HG02623 (cell line): ENCODE data around the gene CLIC5.
A peak's percentile ranks its signal among the peaks of the same experiment; 100 is the strongest.

Experiments used
- ATAC-seq: cut with Tn5 transposase; IDR thresholded peaks from one replicate; pipeline ENCODE4 v1.9.1; 2021; ENCODE audit warnings: moderate library complexity; ENCODE audit not compliant: unreplicated experiment

Gene CLIC5

GRCh38 chr6:46015119-46015968, at the start of gene CLIC5:
Gene CLIC5 (minus strand): TSS chr6:46015860. CDS start chr6:46015542, 318 bp downstream.
- no peak for ATAC-seq

GRCh38 chr6:46062991-46063390, 47.3 kb upstream of the CLIC5 start:
- ATAC-seq, result no peak

GRCh38 chr6:46062312-46062711, 46.7 kb upstream of the CLIC5 start:
- no peak for ATAC-seq

DNA sequence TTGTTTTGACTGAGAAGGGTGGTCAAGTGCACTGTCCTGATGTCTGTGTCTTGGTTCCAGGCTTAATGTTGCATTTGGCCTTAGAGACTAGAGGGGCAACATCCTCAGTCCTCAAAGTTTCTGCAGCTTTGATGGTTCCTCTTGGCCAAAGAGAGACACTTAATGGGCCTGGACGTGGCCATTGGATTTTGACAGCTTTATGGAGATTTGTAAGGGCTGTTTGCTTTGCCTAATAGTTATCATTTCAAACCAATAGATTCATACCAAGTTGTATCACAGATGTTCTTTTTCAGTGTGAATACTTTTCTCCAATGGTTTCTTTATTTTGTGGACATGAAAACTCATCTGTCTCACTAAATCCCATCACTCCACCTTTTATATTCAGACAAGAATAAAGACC, 45.8 kb upstream of the CLIC5 start:
- no peak for ATAC-seq

DNA sequence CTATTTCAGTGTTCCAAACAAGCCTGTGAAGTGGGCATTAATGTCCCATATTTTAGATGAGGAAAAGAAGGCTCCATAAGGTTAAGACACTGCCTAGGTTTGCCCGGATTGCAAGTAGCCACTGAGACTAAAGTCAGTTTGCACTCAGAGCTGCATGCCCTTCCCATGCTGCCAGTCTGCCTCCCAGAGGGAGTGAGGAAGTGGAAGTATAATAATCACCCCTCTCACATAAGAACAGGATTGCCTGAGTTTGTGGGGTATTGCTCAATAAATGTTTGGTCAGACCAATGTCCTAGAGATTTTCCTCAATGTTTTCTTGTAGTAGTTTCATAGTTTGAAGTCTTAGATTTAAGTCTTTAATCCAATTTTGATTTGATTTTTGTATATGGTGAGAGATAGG, 43.9 kb upstream of the CLIC5 start:
- ATAC-seq, result no peak

DNA sequence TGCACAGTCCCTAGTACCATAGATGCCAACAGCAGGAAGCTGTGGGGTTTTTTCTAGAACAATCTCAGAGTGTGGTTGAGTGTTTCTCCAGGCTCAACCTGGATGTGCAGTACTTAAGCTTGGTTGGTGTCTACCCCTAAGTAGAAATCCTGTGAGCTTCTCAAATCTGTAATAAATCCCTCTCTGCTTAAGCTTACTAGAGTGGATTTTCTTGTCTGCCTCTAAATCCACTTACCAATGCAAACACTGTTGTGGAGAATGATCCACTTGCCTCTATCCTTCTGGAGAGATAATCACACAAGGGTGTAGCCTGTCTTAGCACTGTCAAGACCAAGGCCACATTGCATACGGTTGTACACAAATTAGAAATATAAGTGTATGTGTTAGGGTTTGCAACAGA, 43.3 kb upstream of the CLIC5 start:
- no peak for ATAC-seq

DNA sequence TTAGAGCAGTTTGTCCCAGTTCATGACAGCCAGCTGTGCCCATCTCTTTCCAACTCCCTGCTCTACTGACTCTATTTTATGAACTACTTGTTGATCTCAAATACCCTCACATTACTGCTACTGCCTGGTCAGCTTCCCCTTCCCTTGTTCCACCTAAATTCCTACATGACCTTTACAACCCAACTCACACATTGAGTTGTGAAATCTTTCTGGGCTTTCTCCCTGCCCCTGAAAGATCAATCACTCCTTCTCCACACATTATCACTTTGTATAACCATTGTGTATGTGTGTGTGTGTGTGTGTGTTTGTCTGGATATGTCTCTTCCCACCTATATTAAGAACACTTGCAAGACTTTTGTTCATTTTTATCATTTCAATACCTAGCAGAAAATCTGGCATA, 42.1 kb upstream of the CLIC5 start:
- no peak for ATAC-seq

GRCh38 chr6:46056906-46057529, 41.4 kb upstream of the CLIC5 start:
- ATAC-seq, result no peak

DNA sequence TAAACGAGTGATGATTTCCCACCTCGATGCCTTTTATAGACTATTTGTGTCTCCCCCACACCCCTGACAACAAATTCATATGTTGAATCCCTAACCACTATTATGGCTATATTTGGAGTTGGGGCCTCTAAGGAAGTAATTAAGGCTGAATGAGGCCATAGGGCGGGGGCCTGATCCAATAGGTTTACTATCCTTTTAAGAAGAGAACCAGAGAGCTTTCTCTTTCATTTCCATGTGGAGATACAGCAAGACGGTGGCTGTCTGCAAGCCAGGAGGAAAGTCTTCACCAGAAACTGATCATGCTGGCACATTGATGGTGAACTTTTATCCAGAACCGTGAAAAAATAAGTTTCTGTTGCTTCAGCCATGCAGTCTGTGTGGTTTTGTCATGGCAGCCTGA, 38.9 kb upstream of the CLIC5 start:
- no peak for ATAC-seq

DNA sequence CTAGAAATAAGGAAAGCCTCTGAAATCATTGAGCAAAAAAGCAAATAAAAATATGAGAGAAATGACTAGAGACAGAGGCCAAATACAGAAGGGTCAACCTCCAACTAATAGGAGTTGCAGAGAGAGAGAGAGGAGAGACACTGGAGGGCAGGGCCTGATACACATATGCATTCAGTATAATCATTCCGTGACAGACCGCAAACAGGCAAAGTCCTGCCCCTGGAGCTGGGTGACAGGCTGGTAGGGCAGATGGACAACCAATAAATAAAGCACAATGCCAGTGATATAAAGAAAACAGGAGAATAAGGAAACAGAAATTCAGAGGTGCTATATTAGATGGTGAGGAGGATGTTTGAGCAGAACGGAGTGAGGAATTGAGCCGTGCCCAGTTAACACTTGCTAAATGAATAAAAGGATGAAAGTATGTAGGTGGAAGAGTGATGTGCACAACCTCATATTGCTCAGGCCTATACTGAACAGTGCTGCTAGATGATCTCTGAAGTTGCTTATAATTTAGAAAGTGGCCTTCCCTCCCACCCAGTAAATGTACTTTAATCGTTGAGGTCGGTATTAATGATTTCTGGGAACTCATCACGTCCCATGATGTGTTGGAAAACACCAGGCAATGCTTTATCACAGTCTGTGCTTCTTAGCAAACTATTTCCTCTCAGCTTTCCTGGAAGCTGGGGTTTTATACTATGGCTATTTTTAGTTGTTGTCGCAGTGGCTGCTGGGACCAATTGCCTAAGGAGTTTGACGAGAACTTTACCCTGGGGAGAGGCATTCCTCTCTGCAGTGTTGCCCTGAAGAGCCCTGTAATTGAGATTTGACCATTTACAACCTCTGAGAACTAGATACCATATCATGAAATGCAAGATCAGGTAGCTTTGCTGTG, 37.6 kb upstream of the CLIC5 start:
- no peak for ATAC-seq

GRCh38 chr6:46052479-46052878, 36.8 kb upstream of the CLIC5 start:
- ATAC-seq, result no peak

DNA sequence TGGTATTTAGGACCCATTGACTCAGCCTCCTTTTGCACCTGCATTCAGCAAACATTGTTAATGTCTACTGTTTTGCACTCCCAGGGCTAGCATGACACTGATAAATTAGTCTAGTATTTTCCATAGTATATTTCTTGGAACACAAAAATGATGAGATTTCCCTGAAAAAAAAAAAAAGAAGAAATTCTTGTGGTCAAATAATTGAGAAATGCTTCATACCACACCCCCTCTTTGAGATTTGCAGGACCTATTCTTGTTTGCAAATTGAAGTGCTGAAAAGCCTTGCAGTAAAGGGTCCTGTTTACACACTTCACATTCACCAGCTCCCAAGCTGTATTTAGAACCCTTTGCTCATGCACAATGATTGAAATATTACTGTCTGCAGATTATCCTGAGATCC, 36.3 kb upstream of the CLIC5 start:
- no peak for ATAC-seq

DNA sequence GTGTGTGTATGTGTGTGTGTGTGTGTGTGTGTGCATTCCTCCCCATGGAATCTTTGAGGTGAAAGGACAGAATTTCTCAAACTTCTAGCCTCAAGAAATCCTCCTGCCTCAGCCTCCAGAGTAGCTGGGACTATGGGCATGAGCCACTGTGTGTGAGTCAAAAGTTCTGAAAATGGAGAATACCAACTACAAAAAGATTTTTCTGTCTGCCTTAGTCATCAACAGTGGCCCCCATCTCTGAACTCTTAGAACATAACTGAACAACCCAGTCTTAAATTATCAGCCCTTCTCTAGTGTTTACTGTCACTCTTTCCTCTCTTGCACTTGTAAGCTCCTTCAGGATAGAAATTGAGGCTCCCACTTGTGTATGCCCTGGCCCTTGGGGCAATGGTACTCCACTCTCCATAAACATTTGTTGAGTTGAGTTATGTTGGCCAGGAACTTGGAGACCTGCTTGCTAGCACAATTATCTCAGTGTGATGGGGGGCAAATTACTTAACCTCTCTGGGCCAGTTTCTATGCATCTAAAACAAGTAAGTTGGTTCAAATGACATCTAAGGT, 35.3 kb upstream of the CLIC5 start:
- ATAC-seq, result no peak

GRCh38 chr6:46048646-46049297, 33.1 kb upstream of the CLIC5 start:
- no peak for ATAC-seq

DNA sequence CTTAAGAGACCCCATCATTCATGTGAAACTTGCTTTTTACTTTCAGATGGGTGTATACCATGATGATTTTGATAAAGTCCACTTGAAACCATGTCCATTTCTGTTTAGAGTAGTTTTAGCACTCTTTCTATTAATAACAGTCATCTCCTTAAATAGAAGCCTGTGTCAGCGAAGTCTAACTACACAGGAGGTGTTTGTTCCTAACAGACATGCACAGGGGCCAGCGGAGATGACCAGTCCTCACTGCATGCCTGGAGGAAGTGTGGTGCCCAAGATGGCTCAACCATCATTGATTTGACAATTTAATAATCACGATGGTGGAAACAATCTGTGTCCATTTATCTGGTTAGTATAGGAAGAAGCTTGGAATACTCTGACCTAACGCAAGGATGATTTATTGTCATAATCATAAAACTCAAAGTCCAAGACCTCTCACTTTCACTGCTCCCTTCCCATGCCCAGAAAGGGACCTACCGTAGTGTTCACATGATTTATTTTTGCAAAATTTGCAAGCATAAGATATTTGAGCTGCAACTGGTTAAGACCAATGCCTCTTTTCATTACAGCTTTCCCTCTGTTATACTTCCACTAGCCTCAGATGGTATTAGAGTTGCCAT, 31.0 kb upstream of the CLIC5 start:
- ATAC-seq, result no peak

- ATAC-seq, result no peak
Observed at GRCh38 chr6:46044881-46045617, 29.4 kb upstream of the CLIC5 start.

DNA sequence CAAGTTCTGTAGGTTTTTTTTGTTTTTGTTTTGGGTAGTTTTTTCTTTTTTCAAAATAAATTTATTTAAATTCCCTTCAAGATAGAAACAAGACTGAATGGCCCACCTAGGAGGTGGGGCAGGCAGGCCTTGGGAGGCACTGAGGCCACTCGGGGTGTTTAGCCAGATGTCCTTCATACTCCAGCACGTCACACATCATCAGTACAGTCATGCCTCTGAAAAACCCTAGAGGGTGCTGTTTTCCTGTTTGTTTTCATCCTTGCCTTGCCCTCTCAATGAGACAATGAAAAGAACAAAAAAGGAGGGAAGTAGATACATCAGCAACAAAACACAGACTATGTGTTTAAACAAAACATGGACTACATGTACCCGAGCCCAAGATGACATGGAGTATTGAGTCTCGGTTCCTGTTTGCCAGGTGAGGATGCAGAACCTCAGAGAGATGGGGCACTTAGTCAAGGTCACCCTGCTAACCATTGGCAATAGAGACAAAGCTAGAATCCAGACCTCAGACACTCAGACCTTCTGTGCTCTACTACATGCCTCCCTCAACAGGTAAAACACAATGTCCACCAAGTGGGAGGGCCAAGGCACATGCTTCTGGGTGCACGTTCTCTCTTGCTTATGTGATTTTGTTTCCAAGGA, 26.8 kb upstream of the CLIC5 start:
- peak; percentile 90 for ATAC-seq

DNA sequence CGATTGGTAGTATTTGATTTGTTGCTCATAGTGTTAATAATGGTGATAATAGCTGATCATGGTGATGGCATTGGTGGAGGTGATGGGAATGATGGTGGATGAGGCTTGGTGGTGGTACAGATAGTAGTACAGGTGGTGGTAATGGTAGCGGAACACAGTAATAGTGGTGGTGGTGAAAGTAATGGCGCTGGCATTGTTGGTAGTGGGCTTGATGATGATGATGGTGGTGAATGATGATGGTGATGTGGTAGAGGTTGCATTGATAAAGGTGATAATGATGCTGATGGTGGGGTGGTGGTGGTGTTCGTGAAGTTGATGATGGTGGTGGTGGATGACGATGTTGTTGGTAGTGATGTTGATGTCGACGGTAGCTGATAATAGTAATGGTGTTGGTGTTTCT, 24.6 kb upstream of the CLIC5 start:
- no peak for ATAC-seq

DNA sequence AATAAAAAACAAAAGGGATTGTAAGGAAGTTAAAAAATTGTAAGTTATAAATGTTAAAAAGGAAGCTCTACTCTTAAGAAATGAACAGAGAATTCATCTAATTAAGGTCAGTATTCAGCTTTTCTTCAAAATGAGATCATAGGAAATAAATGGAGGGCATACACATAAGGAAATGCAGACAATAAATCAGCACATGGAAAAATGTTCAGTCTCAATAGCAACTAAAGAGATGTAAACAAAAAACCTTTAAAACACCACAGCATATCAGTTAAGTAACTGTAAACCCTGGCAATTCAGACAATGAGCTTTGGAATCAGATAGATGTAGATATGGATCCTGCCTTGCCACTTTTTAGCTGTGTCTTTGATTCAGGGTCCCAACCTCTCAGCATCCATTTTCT, 24.0 kb upstream of the CLIC5 start:
- ATAC-seq, result no peak
